Epithelial cell of prostate (primary cell): ENCODE measurements around the gene CCN2.

Experiments used
- DNase-seq: peaks from one replicate; pipeline ENCODE4 v3.0.0-alpha.2; 2011; ENCODE audit warnings: low read depth, low spot score
- H3K27ac ChIP-seq: fragments of 450-650 bp; 2 replicates; pipeline ENCODE4 v1.5.1; 2017; ENCODE audit warnings: mild to moderate bottlenecking

CCN2 gene

GRCh38 chr6:131950767-131951575 is at the start of gene CCN2:
Gene CCN2, minus strand, starts transcription at chr6:131951372. Its CDS starts 200 bp downstream, at chr6:131951172.
- peak; percentile 72 for DNase-seq
- H3K27ac ChIP-seq, result peak within 1 kb of the TSS; percentile 42

- no peak overlapping the region for H3K27ac ChIP-seq
- no peak for DNase-seq
Measured at GRCh38 chr6:132000296-132000695, 49.1 kb upstream of the CCN2 start.

- DNase-seq, result no peak
- no peak overlapping the region for H3K27ac ChIP-seq
Measured at GRCh38 chr6:131999545-132000146, 48.5 kb upstream of the CCN2 start.

DNA sequence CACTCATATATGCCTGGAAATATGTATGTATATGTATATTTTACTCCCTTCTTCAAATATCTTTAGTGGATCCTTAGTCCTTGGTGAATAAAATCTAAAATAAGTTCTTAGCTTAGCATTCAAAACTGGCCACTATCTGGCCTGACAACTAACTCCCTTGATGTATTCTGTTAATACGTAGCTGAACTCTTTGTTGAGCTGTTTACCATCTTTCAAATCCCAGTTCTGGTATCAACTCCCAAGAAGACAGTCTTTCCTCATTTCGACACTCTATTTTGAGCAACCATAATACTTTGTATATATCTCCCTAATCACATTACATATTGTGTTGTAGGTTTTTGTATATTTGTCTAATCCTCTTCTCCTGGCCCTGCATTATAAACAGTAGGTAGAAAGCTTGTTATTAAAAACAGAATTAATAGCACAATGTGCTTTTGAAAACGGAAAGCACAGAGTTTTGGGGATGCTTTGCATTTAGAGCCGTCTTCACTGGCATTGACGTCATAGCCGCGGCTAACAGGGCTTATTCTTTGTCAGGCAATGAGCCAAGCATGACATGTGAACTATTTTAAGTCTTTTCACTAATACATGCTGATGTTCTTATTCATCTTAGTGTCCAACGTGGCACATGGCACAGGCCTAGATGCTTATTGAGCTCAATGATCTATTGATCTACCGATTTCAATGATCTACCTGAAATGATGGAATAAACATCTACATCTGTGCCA is 47.2 kb upstream of the CCN2 start:
- DNase-seq, result no peak
- no peak overlapping the region for H3K27ac ChIP-seq

DNA sequence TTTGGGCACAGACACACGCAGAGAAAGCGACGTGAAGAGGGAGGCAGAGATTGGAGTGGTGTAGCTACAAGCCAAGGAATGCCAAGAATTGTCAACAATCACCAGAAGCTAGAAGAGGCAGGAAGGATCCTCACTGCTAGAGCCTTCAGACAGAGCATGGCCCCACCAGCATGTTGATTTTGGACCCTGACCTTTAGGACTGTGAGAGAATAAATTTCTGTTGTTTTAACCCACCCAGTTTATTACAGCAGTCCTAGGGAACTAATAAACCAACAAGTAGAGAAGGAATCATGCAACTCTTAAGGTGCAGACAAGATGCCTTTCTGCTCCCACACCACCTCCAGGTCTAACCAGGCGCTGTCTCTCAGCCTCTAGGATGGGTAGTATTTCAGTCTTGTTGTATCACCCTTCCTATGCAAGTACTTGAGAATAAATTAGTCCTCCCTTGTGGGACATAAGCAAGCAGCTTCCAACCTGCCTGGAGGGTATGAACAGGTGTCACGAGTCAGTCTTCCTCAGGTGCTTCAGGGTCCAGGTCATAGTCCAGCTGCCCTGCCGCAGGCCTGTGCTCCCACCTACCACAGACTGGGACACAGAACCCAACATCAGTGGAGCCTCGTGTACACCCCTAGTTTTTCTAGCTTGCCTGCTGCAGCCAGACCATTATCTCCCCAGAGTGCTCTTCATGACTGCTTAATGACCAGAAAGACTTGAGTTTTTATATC is 46.4 kb upstream of the CCN2 start:
- H3K27ac ChIP-seq, result no peak overlapping the region

GRCh38 chr6:131995917-131996316 is 44.7 kb upstream of the CCN2 start:
- peak; percentile 55 for DNase-seq
- peak overlapping the region; percentile 50 for H3K27ac ChIP-seq

More for the DNA sequence above, 46.4 kb upstream of the CCN2 start:
- no peak for DNase-seq

DNA sequence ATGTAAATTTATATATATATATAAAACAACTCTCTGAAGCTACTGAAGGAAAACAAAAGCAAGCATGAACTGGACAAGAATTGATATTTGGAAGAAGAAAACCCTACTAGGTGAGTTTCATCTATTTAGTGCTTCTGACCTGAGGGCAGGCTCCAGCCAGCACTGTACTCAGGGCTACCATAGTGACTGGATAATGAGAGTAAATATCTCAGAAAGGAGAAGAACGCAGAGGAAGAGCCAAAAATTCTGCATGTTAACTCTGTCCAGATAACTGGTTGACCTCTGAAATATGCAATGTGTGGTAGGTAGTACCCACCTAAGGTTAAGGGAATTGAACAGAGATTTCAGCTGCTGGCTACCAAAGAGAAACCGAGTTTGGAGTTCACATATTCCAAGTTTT is 41.4 kb upstream of the CCN2 start:
- H3K27ac ChIP-seq, result no peak overlapping the region
- DNase-seq, result no peak

- H3K27ac ChIP-seq, result no peak overlapping the region
- DNase-seq, result no peak
Measured at GRCh38 chr6:131989036-131989435, 37.9 kb upstream of the CCN2 start.

- H3K27ac ChIP-seq, result no peak overlapping the region
- no peak for DNase-seq
Measured at GRCh38 chr6:131982740-131983259, 31.6 kb upstream of the CCN2 start.

- no peak overlapping the region for H3K27ac ChIP-seq
- DNase-seq, result no peak
Measured at GRCh38 chr6:131981624-131981978, 30.4 kb upstream of the CCN2 start.

DNA sequence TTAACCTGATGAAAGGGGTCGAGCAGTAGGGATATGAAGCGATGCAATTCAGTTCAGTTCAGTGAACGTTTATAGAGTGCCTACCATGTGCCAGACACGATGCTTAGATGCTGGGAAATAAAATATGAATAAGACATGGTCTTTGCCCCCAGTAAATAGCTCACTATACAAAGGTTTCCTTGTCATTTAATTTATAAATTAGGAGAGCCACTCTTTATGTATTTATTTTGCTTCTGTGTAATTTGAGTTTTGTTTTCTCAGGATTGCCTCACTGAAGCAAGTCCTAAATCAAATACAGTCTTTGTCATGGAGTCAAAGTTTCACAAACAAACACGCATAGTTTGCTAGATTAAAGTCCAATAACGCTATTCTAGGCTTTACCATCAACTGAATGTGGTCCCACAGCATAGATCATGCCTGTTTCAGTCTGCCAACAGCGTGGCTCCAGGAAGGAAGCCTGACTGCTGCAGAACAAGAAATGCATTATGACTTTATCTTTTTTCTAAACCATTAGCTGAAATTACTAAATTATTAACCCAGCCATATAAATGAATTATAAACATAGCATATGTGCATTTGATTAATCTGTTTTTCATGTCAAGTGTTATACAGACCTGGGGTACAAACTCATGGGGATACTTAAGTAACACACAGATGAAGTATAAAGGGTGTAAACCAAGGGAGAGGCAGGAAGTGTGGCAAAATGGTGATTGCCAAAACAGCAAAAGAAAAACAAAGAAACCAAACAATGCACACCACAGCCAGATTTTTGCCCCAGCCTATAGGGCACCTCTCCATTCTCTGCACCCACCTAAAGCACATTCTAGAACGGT is 29.8 kb upstream of the CCN2 start:
- DNase-seq, result no peak
- no peak overlapping the region for H3K27ac ChIP-seq

DNA sequence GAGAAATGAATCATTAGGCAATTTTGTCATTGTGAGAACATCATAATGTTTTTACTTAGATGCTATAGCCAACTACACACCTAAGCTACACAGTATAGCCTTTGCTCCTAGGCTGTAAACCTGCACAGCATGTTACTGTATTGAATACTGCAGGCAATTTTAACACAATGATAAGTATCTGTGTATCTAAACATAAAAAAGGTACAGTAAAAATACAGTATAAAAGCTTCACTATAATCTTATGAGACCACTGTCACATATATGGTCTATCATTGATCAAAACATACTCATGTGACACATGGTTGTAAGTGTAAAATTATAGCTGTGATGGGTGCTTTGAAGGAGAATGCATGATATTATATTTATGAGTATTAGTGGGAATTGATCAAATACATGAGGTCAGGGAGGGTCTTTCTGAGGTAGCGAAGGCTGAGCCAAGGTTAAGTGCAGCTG is 29.2 kb upstream of the CCN2 start:
- no peak for DNase-seq

DNA sequence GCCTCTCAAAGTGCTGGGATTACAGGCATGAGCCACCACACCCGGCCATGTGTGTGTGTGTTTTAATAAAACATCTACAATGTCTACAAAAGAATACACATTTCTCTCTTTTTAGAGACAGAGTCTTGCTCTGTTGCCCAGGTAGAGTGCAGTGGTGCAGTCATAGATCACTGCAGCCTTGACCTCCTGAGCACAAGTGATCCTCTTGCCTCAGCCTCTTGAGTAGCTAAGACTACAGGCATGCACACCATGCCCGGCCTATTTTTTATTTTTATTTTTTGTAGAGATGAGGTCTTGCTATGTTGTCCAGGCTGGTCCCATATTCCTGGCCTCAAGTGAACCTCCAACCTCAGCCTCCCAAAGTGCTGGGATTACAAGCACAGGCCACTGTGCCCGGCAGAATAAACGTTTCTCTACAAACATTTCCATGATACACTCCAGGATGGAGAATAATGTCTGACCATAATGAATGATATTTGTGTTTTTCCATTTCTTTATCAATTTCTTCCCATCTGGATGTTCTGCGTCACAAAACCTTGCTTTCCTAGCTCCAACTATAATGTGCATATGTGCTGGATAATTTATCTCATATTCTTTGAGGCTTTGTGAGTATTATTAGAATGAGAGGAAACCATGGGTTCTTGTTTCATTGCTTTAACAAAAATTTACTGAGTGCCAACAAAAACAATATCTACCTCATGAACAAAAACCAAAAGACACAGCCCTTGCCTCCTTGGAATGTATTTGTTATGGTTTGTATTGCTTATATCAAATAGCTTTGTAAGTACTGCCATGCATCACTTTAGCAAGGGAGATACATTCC is 28.6 kb upstream of the CCN2 start:
- DNase-seq, result no peak
- H3K27ac ChIP-seq, result no peak overlapping the region

More for the DNA sequence above, 29.2 kb upstream of the CCN2 start:
- no peak overlapping the region for H3K27ac ChIP-seq

DNA sequence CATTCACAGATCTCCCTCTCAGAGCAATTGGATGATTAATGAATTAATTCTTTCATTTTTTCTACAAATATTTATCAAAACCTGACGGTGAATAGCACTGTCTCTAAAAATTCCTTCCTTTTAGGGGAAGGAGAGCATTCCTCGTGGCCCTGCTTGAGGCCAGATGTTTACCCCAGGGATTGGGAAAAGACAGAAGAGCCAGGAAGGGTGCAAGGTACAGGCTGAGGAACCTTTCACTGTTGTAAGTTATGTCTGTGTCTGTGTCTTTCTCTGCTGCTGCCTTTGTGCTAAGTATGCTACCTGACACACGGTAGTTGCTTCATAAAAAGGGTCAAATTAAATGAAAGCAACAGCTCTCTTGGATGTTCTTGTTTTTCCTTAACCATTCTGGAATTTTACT is 27.4 kb upstream of the CCN2 start:
- H3K27ac ChIP-seq, result no peak overlapping the region
- DNase-seq, result no peak

GRCh38 chr6:131976545-131977061 is 25.4 kb upstream of the CCN2 start:
- no peak for DNase-seq
- H3K27ac ChIP-seq, result no peak overlapping the region

- H3K27ac ChIP-seq, result no peak overlapping the region
- DNase-seq, result no peak
Measured at GRCh38 chr6:131972741-131973140, 21.6 kb upstream of the CCN2 start.

DNA sequence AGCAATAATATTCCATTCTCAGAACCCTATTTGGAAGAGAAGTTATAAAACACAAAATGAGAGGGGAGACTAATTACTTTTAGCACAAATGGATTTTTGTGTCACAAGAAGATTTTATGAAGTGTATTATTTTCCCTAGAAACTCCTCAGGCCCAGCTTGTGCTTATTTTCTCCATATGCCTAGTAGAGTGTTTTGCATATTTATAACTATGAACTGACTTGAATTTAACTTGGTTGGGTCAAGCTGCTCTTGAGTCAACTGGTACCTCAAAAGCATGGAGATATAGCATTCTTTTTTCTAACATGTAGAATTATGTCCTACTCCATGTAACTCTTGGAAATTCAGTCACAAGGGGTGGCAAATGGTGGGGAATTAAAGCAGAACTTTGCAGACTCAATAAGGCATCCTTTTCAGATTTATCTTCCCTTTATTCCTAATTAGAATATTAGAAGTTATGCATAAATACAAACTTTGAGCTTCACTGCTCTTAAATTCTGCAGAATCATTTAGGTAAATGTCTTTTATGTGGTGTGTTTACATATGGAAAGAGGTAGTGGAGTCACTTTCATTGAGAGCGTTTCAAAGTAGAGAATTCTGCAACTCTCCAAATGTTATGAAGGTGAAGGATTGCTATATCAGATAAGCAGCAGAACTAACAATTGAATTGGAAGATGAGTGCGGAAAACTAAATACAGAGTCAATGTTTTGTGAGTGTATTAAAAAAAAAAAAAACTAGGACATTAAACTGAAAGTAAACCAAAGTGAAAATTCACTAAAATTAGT is 19.1 kb upstream of the CCN2 start:
- no peak for DNase-seq
- H3K27ac ChIP-seq, result no peak overlapping the region

DNA sequence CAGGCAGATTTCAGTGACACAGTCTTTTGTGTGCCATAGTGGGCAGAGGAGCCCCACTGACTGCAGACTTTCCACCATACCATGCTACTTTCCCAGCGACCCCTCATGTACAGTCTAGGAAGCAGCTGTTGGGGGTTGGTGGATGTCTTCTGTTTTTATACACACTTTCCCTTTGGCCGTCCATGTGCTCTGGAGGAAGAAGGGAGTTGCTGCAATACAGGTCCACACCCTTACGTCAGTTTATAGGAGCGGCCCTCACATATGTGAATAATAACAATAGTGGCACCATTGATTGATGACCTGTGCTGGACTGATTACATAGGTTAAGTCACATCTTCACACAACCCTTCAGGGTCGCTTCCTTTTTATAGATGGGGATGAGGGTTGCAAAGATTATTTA is 17.5 kb upstream of the CCN2 start:
- no peak for DNase-seq
- no peak overlapping the region for H3K27ac ChIP-seq
